Stimulated activated CD4-positive, alpha-beta T cell treated with anti-CD3 and anti-CD28 coated beads, Interleukin-1b, Interleukin-23, amount 100 ng/mL, for 24 hours (primary cell): ENCODE measurements around the gene MCOLN1.
"Not testable (repeated sequence)": the region's sequence is repeated elsewhere in the genome, so short reads cannot be mapped to it uniquely, and the experiment has no call there.

Experiments
- DNase-seq, 4 experiments: peaks; one replicate each; pipeline ENCODE4 v3.0.0-alpha.2; 2020; ENCODE audit warnings: low read depth in 4 of 4, low spot score in 1 of 4

MCOLN1 gene

GRCh38 chr19:7565332-7565731 is 42.9 kb downstream of the MCOLN1 start:
- no peak for DNase-seq

DNA sequence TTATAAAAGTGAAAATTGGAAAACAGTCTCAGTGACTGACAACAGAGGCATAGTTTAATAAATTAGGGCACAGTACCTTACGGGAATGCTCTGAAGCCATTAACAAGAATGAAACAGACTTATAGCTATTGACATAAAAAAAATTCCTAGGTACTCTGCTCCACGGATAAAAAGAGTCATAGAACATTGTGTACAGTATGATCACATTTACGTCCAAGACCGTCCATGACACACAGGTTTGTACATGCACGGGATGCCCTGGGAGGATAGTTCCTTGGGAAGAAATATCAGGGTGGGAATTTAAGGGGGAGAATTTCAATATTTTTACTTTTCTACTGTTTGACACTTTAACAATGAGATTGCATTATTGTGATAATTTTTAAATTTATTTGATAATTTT is 48.3 kb downstream of the MCOLN1 start:
- DNase-seq = no peak

DNA sequence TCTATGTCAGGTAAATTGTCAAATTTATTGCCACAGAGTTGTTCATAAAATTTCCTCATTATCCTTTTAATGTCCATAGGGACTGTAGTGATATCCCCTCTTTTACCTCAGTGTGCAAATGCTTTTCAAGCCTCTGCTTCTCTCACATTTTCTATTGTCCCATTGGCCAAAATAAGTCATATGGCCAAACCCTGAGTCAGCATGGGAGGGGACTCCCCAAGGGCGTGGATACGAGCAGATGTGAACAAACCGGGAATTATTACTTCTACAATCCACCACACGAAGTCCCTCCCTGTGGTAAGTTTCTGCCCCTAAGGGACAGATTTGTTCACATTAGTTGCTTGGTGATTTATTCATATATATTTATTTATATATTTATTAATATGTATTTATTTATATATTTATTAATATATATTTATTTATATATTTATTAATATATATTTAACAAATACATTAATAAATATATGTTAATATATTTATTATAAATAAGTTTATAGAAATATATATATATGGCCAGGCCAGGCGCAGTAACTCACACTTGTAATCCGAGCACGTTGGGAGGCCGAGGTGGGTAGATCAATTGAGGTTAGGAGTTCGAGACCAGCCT is 53.1 kb downstream of the MCOLN1 start:
- no peak for DNase-seq

DNA sequence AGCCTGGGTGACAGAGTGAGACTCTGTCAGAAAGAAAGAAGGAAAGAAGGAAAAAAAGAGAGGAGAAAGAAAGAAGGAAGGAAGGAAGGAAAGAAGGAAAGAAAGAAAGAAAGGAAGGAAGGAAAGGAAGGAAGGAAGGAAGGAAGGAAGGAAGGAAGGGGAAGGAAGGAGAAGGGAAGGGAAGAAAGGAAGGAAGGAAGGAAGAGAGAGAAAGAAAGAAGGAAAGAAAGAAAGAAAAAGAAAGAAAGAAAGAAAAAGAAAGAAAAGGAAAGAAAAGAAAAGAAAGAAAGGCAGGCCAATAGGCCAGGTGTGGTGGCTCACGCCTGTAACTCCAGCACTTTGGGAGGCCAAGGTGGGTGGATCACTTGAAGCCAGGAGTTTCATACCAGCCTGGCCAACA is 55.0 kb downstream of the MCOLN1 start:
- not testable (repeated sequence) for DNase-seq

- DNase-seq = no peak
Observed at GRCh38 chr19:7578127-7578526, 55.7 kb downstream of the MCOLN1 start.

- no peak for DNase-seq
Observed at GRCh38 chr19:7579182-7579581, 56.8 kb downstream of the MCOLN1 start.

- no peak for DNase-seq
Observed at GRCh38 chr19:7582446-7582845, 60.0 kb downstream of the MCOLN1 start.
